Heart left ventricle (tissue), 16 donors: Measurements from ENCODE around the gene ZNF526. TPM values are rescaled to one million over a fixed set of nuclear protein-coding genes. Genes with fewer than 3 reads are reported as not detected.

Source experiments
- ATAC-seq, 4 donors: fragments of 200-7000 bp; cut with Tn5 transposase; one replicate each; pipeline ENCODE4 v1.9.1; 2020 to 2022; ENCODE audit warnings: moderate library complexity in 4 of 4, mild to moderate bottlenecking in 3 of 4, moderate number of reproducible peaks in 1 of 4
- DNase-seq, 5 donors: peaks; one replicate each; pipeline ENCODE4 v3.0.0-alpha.2; 2020
- H3K27ac ChIP-seq, 12 donors: fragments of 200-600 bp; sonication (generic) in 4 of 12; one replicate each; pipeline versions ENCODE4 v1.5.0 to v1.8.0; 2016 to 2022; ENCODE audit warnings: mild to moderate bottlenecking in 2 of 12
- H3K27me3 ChIP-seq, 9 donors: fragments of 200-600 bp; sonication (generic) in 2 of 9; one replicate each; pipeline versions ENCODE4 v1.5.1 to v1.8.0; 2016 to 2022; ENCODE audit warnings: mild to moderate bottlenecking in 3 of 9
- H3K36me3 ChIP-seq, 9 donors: fragments of 200-600 bp; sonication (generic) in 2 of 9; one replicate each; pipeline versions ENCODE4 v1.5.0 to v1.8.0; 2018 to 2022; ENCODE audit warnings: mild to moderate bottlenecking in 2 of 9
- H3K4me1 ChIP-seq, 12 donors: fragments of 200-600 bp; sonication (generic) in 4 of 12; one replicate each; pipeline versions ENCODE4 v1.5.0 to v1.8.0; 2016 to 2022; ENCODE audit warnings: mild to moderate bottlenecking in 3 of 12
- H3K4me3 ChIP-seq, 12 donors: fragments of 200-600 bp; sonication (generic) in 4 of 12; one replicate each; pipeline versions ENCODE4 v1.5.0 to v1.8.0; 2017 to 2022; ENCODE audit warnings: mild to moderate bottlenecking in 9 of 12, moderate library complexity in 4 of 12
- H3K9me3 ChIP-seq, 12 donors: fragments of 200-600 bp; sonication (generic) in 4 of 12; one replicate each; pipeline versions ENCODE4 v1.5.0 to v1.8.0; 2016 to 2022; ENCODE audit warnings: mild to moderate bottlenecking in 1 of 12
- CTCF ChIP-seq, 12 donors: fragments of 200-600 bp; sonication (generic) in 4 of 12; IDR thresholded peaks; one replicate each; pipeline versions ENCODE4 v1.5.0 to v1.8.0; 2018 to 2022; ENCODE audit warnings: antibody characterized with exemption in 12 of 12, mild to moderate bottlenecking in 5 of 12
- POLR2A ChIP-seq, 2 donors: fragments of 450-650 bp; IDR thresholded peaks; one replicate each; pipeline ENCODE4 v1.6.1; 2017; ENCODE audit warnings: antibody characterized with exemption in 2 of 2, mild to moderate bottlenecking in 2 of 2, moderate library complexity in 2 of 2
- WGBS, 4 donors: extraction: QIAGEN DNeasy Blood & Tissue Kit in 2 of 4; methylation state at CpG; one replicate each; pipeline versions ENCODE4 v1.1.5 to v1.1.7; 2013 to 2018; 5-methylcytosine and 5-hydroxymethylcytosine counted together
- intact Hi-C, 10 donors: fragments of 100-400 bp; cut with DNase I; formaldehyde crosslinking; loops; one replicate each; pipeline versions ENCODE4 v1.11.1 to v1.14.2; 2022
- polyA plus RNA-seq, 2 donors: library from polyadenylated mRNA; stranded (reverse); fragments of 200-250 nt; gene quantifications; one replicate each; pipeline ENCODE4 v1.2.3, GENCODE V29; 2013
- total RNA-seq, 9 donors: library from RNA; depleted of rRNA in 2 of 9; stranded (reverse); fragments of >200 nt in 2 of 9; fragmentation: NEBNext Ultra II Directional in 3 of 9; extraction: Animal tissue kit (Norgen Biotek cat#: 25700) in 3 of 9; gene quantifications; one replicate each; pipeline versions ENCODE4 v1.1.0 to v1.2.4, GENCODE V29; 2016 to 2023
- donor health status: ischemic (EF 13 %, LVEDD 7.1; RV severe dilation, severe dysfunction).
- donor health status: healthy with polysubstance abuse.
- donor health status: DM: no; HTN: yes; CAD: no.
- donor health status: DM: no; HTN: no; CAD: no.
- donor health status: ischemic (EF 25% LVEDD 6.9; RV normal size, moderate dysfunction).
- donor health status: ischemic (EF 25% LVEDD 5.7; RV mildly dilated, moderate dysfunction).
- donor health status: healthy.
- donor health status: DM: yes; HTN: yes; CAD: no.
- donor health status: ischemic (EF 35%, LVEDD 5.7; RV mildly dilated, moderate dysfunction).
- donor health status: nonischemic (EF 11% LVEDD 7.7; RV severe dilation, severe dysfunction).
- donor health status: DM: yes; HTN: yes; CAD: no.
- donor health status: PGD.
- donor health status: ischemic (EF 29% LVEDD 5.4; RV normal size, mild dysfunction).
- donor health status: nonischemic (EF 23%, LVEDD 6.1; RV moderate dilation, normal function).

ZNF526 gene
- total and polyA plus RNA-seq, 11 donors, result 3.3 to 7.2 (median 5.4) TPM

DNA sequence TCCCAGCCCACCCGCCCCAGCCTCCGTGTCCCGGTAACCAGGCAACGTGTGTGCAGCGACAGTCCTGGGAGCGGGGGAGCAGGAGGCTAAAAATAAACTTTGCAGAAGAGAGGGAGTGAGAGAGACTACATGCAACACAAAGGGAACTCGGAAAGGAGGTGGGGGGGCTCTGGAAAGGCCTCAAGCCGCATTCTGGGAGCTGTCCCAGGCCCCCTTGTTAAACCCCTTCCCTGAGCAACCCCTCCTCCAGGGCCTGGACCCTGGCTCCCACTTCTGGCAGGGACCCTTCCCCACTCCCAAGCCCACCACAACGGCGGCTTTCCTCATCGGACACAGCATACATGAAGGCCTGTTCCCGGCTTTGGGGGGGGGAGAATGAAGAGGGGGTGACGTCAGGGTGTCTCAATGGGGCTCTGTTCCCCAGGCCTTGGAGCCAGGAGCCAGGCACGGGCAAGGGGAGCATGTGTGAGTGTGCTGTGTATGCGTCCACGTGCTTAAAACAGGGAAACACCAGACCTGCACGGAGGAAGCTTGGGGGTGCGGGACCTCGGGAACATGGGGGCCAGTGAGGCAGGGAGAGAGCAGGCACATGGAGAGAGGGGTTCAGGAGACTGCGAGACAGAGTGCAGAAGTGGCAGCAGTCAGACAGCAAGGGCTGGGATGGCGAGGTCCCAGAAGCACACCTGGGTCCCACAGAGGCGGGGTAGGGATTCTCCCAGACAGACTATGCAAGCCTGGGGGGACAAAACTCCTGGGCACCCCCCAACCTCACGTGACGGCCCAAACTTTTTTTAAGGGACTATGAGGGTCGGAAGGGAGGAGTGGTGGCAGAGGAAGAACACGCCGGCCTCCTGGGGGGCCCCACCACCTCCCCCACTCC lies 32.5 kb downstream of the ZNF526 start:
- DNase-seq, result peak in 3 of 5 donors; percentile 57 to 66 (median 64)

DNA sequence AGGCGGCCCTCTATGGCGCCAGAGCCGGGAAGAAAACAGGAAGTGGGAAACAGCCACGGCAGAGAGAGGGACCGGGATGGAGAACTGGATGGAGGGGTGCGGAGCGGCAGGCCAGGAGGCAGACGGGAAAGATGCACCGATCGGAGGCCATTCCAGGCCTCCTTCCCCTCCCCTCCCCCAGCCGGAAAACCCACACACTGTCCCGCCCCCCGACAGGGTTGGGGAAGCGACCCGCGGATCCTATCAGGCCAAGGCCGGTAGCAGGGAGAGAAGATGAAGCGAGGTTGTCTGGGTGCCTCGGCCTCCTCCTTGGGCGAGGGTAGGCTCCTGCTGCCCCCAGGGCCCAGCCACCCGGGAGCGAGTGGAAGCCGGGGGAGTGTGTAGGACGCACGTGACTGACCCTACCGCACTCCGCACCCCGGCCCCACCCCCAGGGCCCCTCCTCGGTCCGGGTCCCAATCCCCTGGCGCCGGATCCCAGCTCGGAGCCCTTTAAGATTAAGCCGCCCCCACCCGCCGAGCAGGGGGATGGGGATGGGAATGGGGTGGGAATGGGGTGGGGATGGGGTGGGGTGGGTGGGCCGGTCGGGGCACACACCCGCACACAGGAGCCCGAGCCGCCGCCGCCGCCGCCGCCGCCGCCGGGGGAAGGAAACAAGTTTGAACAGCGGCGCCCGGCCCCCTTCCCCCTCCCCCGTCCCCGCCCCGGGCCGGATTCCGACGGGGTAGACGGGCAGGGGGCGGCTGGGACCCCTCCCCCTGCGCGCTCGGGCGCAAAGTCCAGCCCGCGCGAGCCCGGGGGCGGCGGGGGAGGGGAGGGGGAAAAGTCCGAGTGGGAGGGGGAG lies 33.4 kb downstream of the ZNF526 start:
- peak overlapping the region; percentile 74 to 100 (median 94) for H3K4me3 ChIP-seq
- intact Hi-C loops, result loop anchor here in 4 of 10 donors (1.0 to 2.0 kb wide), 4 partner anchors 15 to 31 kb away; partner anchors contain the start of gene CIC (in 3 of the 4)
- peak; percentile 1 to 8 (median 4) for ATAC-seq
- 0 to 1% (median 1%) methylated on average over 17 to 69 of the region's 71 CpGs for WGBS, 4 donors
- H3K27me3 ChIP-seq, result no peaks in the 10 kb centered on the region
- H3K9me3 ChIP-seq, result no peaks in the 10 kb centered on the region
- TF ChIP-seq CTCF (IDR thresholded peaks at IDR 0.05) (no peak), POLR2A (IDR thresholded peaks at IDR 0.05) (no peak)
- DNase-seq, result peak; percentile 59 to 79 (median 71)
- peaks cover 0 to 20% (median 15%) of the 10 kb centered on the region in 9 donors for H3K36me3 ChIP-seq
- peak overlapping the region; percentile 94 to 100 (median 99) for H3K27ac ChIP-seq
- peaks cover 12 to 69% (median 48%) of the 10 kb centered on the region in 12 donors for H3K4me1 ChIP-seq

More for the DNA sequence above, 32.5 kb downstream of the ZNF526 start:
- no peak for TF ChIP-seq CTCF (IDR thresholded peaks at IDR 0.05)
- TF ChIP-seq POLR2A (IDR thresholded peaks at IDR 0.05), result no peak
- H3K4me3 ChIP-seq, result peak overlapping the region; percentile 74 to 100 (median 94)
- no peaks in the 10 kb centered on the region for H3K9me3 ChIP-seq
- intact Hi-C loops, result no loop called here
- peak overlapping the region; percentile 94 to 100 (median 99) for H3K27ac ChIP-seq
- peaks cover 12 to 78% (median 52%) of the 10 kb centered on the region in 12 donors for H3K4me1 ChIP-seq
- 1 to 3% (median 1%) methylated on average over 26 to 27 of the region's 27 CpGs for WGBS, 4 donors
- no peaks in the 10 kb centered on the region for H3K27me3 ChIP-seq
- ATAC-seq, result peak; percentile 4 to 34 (median 11)
- H3K36me3 ChIP-seq, result peaks cover 0 to 24% (median 19%) of the 10 kb centered on the region in 9 donors

GRCh38 chr19:42254089-42254849 lies 34.2 kb downstream of the ZNF526 start:
- intact Hi-C loops, result loop anchor here in 4 of 10 donors (1.0 to 2.0 kb wide), 4 partner anchors 15 to 30 kb away; partner anchors contain the start of gene CIC (in 3 of the 4)
- WGBS, 4 donors, result 0% methylated on average over 33 to 70 of the region's 70 CpGs
- H3K27ac ChIP-seq, result peak overlapping the region; percentile 94 to 100 (median 99)
- DNase-seq (peak; percentile 74 to 86 (median 83)), ATAC-seq (peak; percentile 3 to 24 (median 17))
- no peaks in the 10 kb centered on the region for H3K27me3 ChIP-seq
- H3K9me3 ChIP-seq, result no peaks in the 10 kb centered on the region
- peaks cover 12 to 61% (median 45%) of the 10 kb centered on the region in 12 donors for H3K4me1 ChIP-seq
- peaks cover 0 to 12% (median 7%) of the 10 kb centered on the region in 9 donors for H3K36me3 ChIP-seq
- peak overlapping the region; percentile 74 to 100 (median 94) for H3K4me3 ChIP-seq
- peak in 2 of 12 donors; percentile 28 to 30 for TF ChIP-seq CTCF (IDR thresholded peaks at IDR 0.05)
- no peak for TF ChIP-seq POLR2A (IDR thresholded peaks at IDR 0.05)
